Endothelial cell of umbilical vein (primary cell): Measurements from ENCODE around the gene PPHLN1.

Experiments used
- CTCF ChIP-seq, 2 donors: IDR thresholded peaks; 1 replicate in 1 of 2; 2 replicates in 1 of 2; pipeline ENCODE4 v1.5.1; 2011; ENCODE audit warnings: low read length in 2 of 2, mild to moderate bottlenecking in 2 of 2, moderate library complexity in 2 of 2, control low read depth in 1 of 2, inconsistent platforms in 1 of 2, low read depth in 1 of 2; ENCODE audit not compliant: insufficient read depth in 1 of 2; ENCODE audit errors: extremely low read depth in 1 of 2
- FOS ChIP-seq: IDR thresholded peaks from 2 replicates; pipeline ENCODE4 v1.6.1; 2011; ENCODE audit warnings: mild to moderate bottlenecking, low read length, moderate library complexity, borderline replicate concordance; ENCODE audit not compliant: insufficient read depth
- MAX ChIP-seq: IDR thresholded peaks from 2 replicates; pipeline ENCODE4 v1.6.1; 2011; ENCODE audit not compliant: insufficient read depth, insufficient read length
- POLR2AphosphoS5 ChIP-seq: IDR thresholded peaks from 2 replicates; pipeline ENCODE4 v1.6.1; 2012; ENCODE audit warnings: low read depth, mild to moderate bottlenecking, control low read depth, low read length, moderate library complexity; ENCODE audit not compliant: insufficient read depth

GRCh38 chr12:42463671-42464070, 137.7 kb downstream of the PPHLN1 start:
- TF ChIP-seq FOS (no peak), MAX (no peak), POLR2AphosphoS5 (no peak), CTCF (IDR thresholded peaks at IDR 0.05; ENCODE audit: extremely low read depth in 1 of 2, insufficient read depth in 1 of 2, low read depth in 1 of 2, low read length in 2 of 2) (no peak)
